ENCODE measurements around the gene BARD1.
A peak's percentile ranks its signal among the peaks of the same experiment; 100 is the strongest.
"Not testable (repeated sequence)": the region's sequence is repeated elsewhere in the genome, so short reads cannot be mapped to it uniquely, and the experiment has no call there.

Gene BARD1

DNA sequence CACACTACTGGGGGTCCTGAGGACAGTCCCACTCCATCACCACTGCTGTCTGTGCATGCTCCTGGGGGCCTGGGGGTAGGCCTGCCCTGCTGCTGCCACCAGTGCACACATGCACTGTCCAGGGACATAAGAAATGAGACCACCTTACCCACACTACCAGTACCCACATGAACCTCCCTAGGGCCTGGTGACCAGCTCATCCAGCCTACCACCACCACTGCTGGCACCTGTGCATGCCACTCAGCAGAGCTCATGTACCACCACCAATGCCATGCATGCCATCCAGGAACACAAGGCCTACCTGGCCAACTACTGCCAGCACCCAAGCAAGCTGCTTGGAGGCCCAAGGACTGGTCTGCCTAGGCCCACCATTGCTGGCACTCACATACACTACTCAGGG is 112.8 kb downstream of the BARD1 start:
- H3K36me3 ChIP-seq (replicated peaks; ENCODE audit: low read depth, low read length), result no peaks in the 10 kb centered on the region
- no peaks in the 10 kb centered on the region for H3K9me3 ChIP-seq (ENCODE audit: insufficient read depth, low read length)
- no peaks in the 10 kb centered on the region for H3K27me3 ChIP-seq (ENCODE audit: low read depth, low read length)
- no peaks in the 10 kb centered on the region for H3K4me1 ChIP-seq (ENCODE audit: low read length)
- TF ChIP-seq, protein P1, sequence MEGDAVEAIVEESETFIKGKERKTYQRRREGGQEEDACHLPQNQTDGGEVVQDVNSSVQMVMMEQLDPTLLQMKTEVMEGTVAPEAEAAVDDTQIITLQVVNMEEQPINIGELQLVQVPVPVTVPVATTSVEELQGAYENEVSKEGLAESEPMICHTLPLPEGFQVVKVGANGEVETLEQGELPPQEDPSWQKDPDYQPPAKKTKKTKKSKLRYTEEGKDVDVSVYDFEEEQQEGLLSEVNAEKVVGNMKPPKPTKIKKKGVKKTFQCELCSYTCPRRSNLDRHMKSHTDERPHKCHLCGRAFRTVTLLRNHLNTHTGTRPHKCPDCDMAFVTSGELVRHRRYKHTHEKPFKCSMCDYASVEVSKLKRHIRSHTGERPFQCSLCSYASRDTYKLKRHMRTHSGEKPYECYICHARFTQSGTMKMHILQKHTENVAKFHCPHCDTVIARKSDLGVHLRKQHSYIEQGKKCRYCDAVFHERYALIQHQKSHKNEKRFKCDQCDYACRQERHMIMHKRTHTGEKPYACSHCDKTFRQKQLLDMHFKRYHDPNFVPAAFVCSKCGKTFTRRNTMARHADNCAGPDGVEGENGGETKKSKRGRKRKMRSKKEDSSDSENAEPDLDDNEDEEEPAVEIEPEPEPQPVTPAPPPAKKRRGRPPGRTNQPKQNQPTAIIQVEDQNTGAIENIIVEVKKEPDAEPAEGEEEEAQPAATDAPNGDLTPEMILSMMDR (IDR thresholded peaks at IDR 0.05; ENCODE audit: low read depth, low read length), result no peak
- no peak for TF ChIP-seq EZH2phosphoT487 (IDR thresholded peaks at IDR 0.05; ENCODE audit: low read depth)
- H4K20me1 ChIP-seq (ENCODE audit: insufficient read depth, low read length), result no peaks in the 10 kb centered on the region
- no peak overlapping the region for H3K9ac ChIP-seq (ENCODE audit: low read length)
- H2AFZ ChIP-seq (ENCODE audit: low read depth, low read length), result no peak overlapping the region
- H3K4me2 ChIP-seq (ENCODE audit: low read length), result no peak overlapping the region
- H3K4me3 ChIP-seq (ENCODE audit: low read length), result no peak overlapping the region
- no peaks in the 10 kb centered on the region for H3K79me2 ChIP-seq (ENCODE audit: low read length)
- H3K27ac ChIP-seq (ENCODE audit: low read length), result no peak overlapping the region

GRCh38 chr2:214695789-214696188 is 113.7 kb downstream of the BARD1 start:
- H3K27me3 ChIP-seq (ENCODE audit: low read depth, low read length), result no peaks in the 10 kb centered on the region
- no peak overlapping the region for H3K4me3 ChIP-seq (ENCODE audit: low read length)
- no peaks in the 10 kb centered on the region for H3K4me1 ChIP-seq (ENCODE audit: low read length)
- no peak overlapping the region for H3K27ac ChIP-seq (ENCODE audit: low read length)
- H3K36me3 ChIP-seq (replicated peaks; ENCODE audit: low read depth, low read length), result no peaks in the 10 kb centered on the region
- no peak overlapping the region for H3K4me2 ChIP-seq (ENCODE audit: low read length)
- TF ChIP-seq, protein P1 (IDR thresholded peaks at IDR 0.05; ENCODE audit: low read depth, low read length), result no peak
- TF ChIP-seq EZH2phosphoT487 (IDR thresholded peaks at IDR 0.05; ENCODE audit: low read depth), result no peak
- no peak overlapping the region for H2AFZ ChIP-seq (ENCODE audit: low read depth, low read length)
- no peaks in the 10 kb centered on the region for H3K9me3 ChIP-seq (ENCODE audit: insufficient read depth, low read length)
- no peaks in the 10 kb centered on the region for H4K20me1 ChIP-seq (ENCODE audit: insufficient read depth, low read length)
- no peaks in the 10 kb centered on the region for H3K79me2 ChIP-seq (ENCODE audit: low read length)
- no peak overlapping the region for H3K9ac ChIP-seq (ENCODE audit: low read length)

GRCh38 chr2:214683557-214683956 is 125.9 kb downstream of the BARD1 start:
- not testable (repeated sequence) for H2AFZ ChIP-seq (ENCODE audit: low read depth, low read length); H3K27me3 ChIP-seq (ENCODE audit: low read depth, low read length); H4K20me1 ChIP-seq (ENCODE audit: insufficient read depth, low read length); H3K4me1 ChIP-seq (ENCODE audit: low read length); H3K79me2 ChIP-seq (ENCODE audit: low read length); H3K9me3 ChIP-seq (ENCODE audit: insufficient read depth, low read length); H3K36me3 ChIP-seq (replicated peaks; ENCODE audit: low read depth, low read length); H3K27ac ChIP-seq (ENCODE audit: low read length)
- Histone ChIP-seq H3K4me3 (ENCODE audit: low read length) (peak overlapping the region; percentile 78), H3K9ac (ENCODE audit: low read length) (peak overlapping the region; percentile 48; the same call in 1 of the 2 replicates), H3K4me2 (ENCODE audit: low read length) (peak overlapping the region; percentile 66)

DNA sequence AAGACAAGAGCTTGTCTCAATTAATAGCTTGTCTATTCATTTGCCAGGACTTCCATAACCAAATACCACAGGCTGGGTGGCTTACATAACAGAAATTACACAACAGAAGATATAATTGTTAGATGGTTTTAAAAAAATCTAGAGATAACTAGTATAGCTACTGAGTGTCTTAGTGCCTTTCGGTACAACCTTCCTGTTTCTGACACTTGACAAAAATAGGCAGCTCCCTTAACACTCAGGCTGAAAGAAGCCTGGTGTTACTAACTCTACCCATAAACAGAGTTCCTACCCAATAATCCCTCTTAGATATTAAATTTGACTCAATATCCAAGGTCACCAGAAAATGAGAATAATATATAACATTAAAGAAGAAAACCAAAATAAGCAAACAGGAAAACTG is 129.7 kb downstream of the BARD1 start:
- Histone ChIP-seq H3K4me1 (ENCODE audit: low read length) (peaks cover 10% of the 10 kb centered on the region), H3K9ac (ENCODE audit: low read length) (no peak overlapping the region), H3K4me2 (ENCODE audit: low read length) (no peak overlapping the region), H3K9me3 (ENCODE audit: insufficient read depth, low read length) (no peaks in the 10 kb centered on the region), H3K36me3 (replicated peaks; ENCODE audit: low read depth, low read length) (no peaks in the 10 kb centered on the region), H4K20me1 (ENCODE audit: insufficient read depth, low read length) (no peaks in the 10 kb centered on the region), H3K27ac (ENCODE audit: low read length) (no peak overlapping the region), H2AFZ (ENCODE audit: low read depth, low read length) (no peak overlapping the region), H3K4me3 (ENCODE audit: low read length) (no peak overlapping the region), H3K27me3 (ENCODE audit: low read depth, low read length) (no peaks in the 10 kb centered on the region), H3K79me2 (ENCODE audit: low read length) (no peaks in the 10 kb centered on the region)
- TF ChIP-seq EZH2phosphoT487 (IDR thresholded peaks at IDR 0.05; ENCODE audit: low read depth), result no peak
- TF ChIP-seq, protein P1 (IDR thresholded peaks at IDR 0.05; ENCODE audit: low read depth, low read length), result no peak
